Vagina (tissue), 2 donors: Measurements from ENCODE around the gene MBD6.
"Not testable (repeated sequence)": the region's sequence is repeated elsewhere in the genome, so short reads cannot be mapped to it uniquely, and the experiment has no call there.

ENCODE experiments used
- CTCF ChIP-seq, 3 experiments: fragments of 450-650 bp in 2 of 3; fragments of 200-600 bp in 1 of 3; sonication (generic) in 1 of 3; IDR thresholded peaks; one replicate each; pipeline ENCODE4 v1.5.1; 2017 to 2019; ENCODE audit warnings: antibody characterized with exemption in 3 of 3, mild to moderate bottlenecking in 2 of 3, moderate library complexity in 2 of 3
- POLR2AphosphoS5 ChIP-seq, 2 donors: sonication (generic); formaldehyde crosslinking; IDR thresholded peaks; one replicate each; pipeline ENCODE4 v1.9.0; 2017; ENCODE audit warnings: antibody characterized with exemption in 2 of 2, mild to moderate bottlenecking in 2 of 2, low read depth in 1 of 2; ENCODE audit not compliant: insufficient read depth in 1 of 2

GRCh38 chr12:57513677-57514076 is 8.9 kb upstream of the MBD6 start:
- not testable (repeated sequence) for TF ChIP-seq CTCF (IDR thresholded peaks at IDR 0.05); POLR2AphosphoS5 (IDR thresholded peaks at IDR 0.05; ENCODE audit: insufficient read depth in 1 of 2, low read depth in 1 of 2)
